D721Med (cell line): ENCODE data around the gene SIK2.

Experiments
- DNase-seq: peaks from one replicate; pipeline ENCODE4 v3.0.0; 2011; ENCODE audit warnings: low spot score; ENCODE audit not compliant: insufficient read length
- FAIRE-seq: peaks from 2 replicates; lab custom pipeline; 2011; peaks lifted over from hg19 to GRCh38; lab: Jason Lieb, UNC
- CTCF ChIP-seq: IDR thresholded peaks from 2 replicates; pipeline ENCODE4 v1.5.1; 2012; ENCODE audit warnings: mild to moderate bottlenecking, control low read depth; ENCODE audit not compliant: insufficient read depth; ENCODE audit errors: missing control alignments

The SIK2 gene

GRCh38 chr11:111696556-111696955 lies 94.3 kb downstream of the SIK2 start:
- no peak for TF ChIP-seq CTCF
- DNase-seq (no peak), FAIRE-seq (no peak)

GRCh38 chr11:111697933-111698371 lies 95.7 kb downstream of the SIK2 start:
- no peak for TF ChIP-seq CTCF
- DNase-seq = no peak
- FAIRE-seq = no peak

- FAIRE-seq = no peak
- no peak for DNase-seq
- no peak for TF ChIP-seq CTCF
Measured at GRCh38 chr11:111698852-111699559, 96.8 kb downstream of the SIK2 start.

GRCh38 chr11:111699579-111700156 lies 97.4 kb downstream of the SIK2 start:
- FAIRE-seq (no peak), DNase-seq (no peak)
- TF ChIP-seq CTCF = no peak

- DNase-seq (no peak), FAIRE-seq (no peak)
- TF ChIP-seq CTCF = no peak
Measured at GRCh38 chr11:111700162-111700561, 97.9 kb downstream of the SIK2 start.

- TF ChIP-seq CTCF = no peak
- no peak for DNase-seq
- FAIRE-seq = no peak
Measured at GRCh38 chr11:111702623-111703022, 100.4 kb downstream of the SIK2 start.

- FAIRE-seq = no peak
Measured at GRCh38 chr11:111703576-111703975, 101.3 kb downstream of the SIK2 start.

More at GRCh38 chr11:111703576-111703975, 101.3 kb downstream of the SIK2 start:
- TF ChIP-seq CTCF = no peak
- DNase-seq = no peak
